ENCODE results near the gene ANO6.

ANO6 gene

DNA sequence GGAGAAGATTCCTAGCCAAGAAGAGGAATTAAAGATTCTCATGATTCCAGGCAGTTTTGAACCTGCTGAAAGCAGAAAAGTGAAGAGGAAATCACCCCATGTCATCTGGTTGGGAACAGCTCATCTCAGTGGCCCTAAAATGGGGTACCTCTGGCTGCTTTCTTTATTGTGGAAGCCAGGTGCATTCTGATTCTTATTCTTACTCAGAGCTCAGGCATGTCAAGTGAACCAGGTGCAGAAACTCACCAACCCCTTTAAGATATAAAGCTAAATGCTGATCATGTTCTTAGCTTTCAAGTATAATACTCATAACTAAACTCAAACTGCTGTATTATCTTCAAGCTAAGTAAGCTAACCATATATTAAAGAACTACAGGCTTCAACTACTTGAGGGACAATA lies 259.7 kb downstream of the ANO6 start:
- Mint-ChIP-seq H3K9me3 (peaks cover 5% of the 10 kb centered on the region), H3K36me3 (ENCODE audit: low read depth) (no peaks in the 10 kb centered on the region), H3K27me3 (ENCODE audit: low read depth) (no peaks in the 10 kb centered on the region), H3K4me3 (no peak overlapping the region), H3K27ac (no peak overlapping the region), H3K4me1 (no peaks in the 10 kb centered on the region)
- TF ChIP-seq, protein P1, sequence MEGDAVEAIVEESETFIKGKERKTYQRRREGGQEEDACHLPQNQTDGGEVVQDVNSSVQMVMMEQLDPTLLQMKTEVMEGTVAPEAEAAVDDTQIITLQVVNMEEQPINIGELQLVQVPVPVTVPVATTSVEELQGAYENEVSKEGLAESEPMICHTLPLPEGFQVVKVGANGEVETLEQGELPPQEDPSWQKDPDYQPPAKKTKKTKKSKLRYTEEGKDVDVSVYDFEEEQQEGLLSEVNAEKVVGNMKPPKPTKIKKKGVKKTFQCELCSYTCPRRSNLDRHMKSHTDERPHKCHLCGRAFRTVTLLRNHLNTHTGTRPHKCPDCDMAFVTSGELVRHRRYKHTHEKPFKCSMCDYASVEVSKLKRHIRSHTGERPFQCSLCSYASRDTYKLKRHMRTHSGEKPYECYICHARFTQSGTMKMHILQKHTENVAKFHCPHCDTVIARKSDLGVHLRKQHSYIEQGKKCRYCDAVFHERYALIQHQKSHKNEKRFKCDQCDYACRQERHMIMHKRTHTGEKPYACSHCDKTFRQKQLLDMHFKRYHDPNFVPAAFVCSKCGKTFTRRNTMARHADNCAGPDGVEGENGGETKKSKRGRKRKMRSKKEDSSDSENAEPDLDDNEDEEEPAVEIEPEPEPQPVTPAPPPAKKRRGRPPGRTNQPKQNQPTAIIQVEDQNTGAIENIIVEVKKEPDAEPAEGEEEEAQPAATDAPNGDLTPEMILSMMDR (IDR thresholded peaks at IDR 0.05; ENCODE audit: unreplicated experiment in 3 of 3): no peak

DNA sequence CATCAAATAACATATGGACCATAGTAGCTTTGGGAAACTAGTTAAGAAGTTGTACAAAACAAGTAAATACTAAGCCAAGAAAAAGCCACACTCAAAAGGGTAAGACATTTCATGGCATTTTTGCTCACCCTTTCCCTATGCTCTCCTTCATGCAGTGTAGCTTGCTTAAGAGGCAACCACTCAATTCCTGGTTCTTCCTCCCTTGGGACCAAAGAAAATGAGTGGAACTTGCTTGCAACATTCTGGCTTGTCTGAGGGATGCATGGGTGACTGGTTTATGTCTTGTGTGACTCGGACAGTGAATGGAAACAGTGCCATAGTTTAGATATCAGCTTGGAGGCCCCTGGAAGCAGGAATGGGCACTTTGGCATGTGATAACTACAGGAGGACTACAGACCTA lies 261.6 kb downstream of the ANO6 start:
- H3K36me3 Mint-ChIP-seq (ENCODE audit: low read depth): no peaks in the 10 kb centered on the region
- no peak overlapping the region for H3K27ac Mint-ChIP-seq
- H3K9me3 Mint-ChIP-seq: peaks cover 6% of the 10 kb centered on the region
- TF ChIP-seq, protein P1 (IDR thresholded peaks at IDR 0.05; ENCODE audit: unreplicated experiment in 3 of 3): no peak
- no peaks in the 10 kb centered on the region for H3K4me1 Mint-ChIP-seq
- H3K4me3 Mint-ChIP-seq: no peak overlapping the region
- H3K27me3 Mint-ChIP-seq (ENCODE audit: low read depth): no peaks in the 10 kb centered on the region

- no peaks in the 10 kb centered on the region for H3K27me3 Mint-ChIP-seq (ENCODE audit: low read depth)
- no peaks in the 10 kb centered on the region for H3K4me1 Mint-ChIP-seq
- H3K27ac Mint-ChIP-seq: no peak overlapping the region
- peaks cover 6% of the 10 kb centered on the region for H3K9me3 Mint-ChIP-seq
- no peak overlapping the region for H3K4me3 Mint-ChIP-seq
- H3K36me3 Mint-ChIP-seq (ENCODE audit: low read depth): no peaks in the 10 kb centered on the region
- TF ChIP-seq, protein P1 (IDR thresholded peaks at IDR 0.05; ENCODE audit: unreplicated experiment in 3 of 3): no peak
Measured at GRCh38 chr12:45478931-45479330, 263.0 kb downstream of the ANO6 start.

DNA sequence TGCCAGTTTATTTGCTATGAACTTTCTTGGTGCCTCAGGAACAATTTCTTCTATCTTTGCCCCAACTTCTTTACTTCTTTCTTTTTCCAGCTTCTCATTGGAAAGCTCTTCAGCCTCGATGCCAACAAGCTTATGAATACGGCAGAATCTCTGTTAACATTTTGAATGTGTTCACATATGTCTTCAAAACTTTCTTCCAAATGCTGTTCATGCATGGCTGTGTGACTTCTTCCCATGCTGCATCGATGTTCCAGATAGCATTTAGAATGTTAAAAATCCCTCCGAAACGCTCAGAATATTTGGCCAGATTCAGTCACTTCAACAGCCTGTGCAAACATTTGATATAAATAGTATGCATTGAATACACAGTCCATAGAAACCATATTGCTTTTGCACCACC lies 265.9 kb downstream of the ANO6 start:
- TF ChIP-seq, protein P1 (IDR thresholded peaks at IDR 0.05; ENCODE audit: unreplicated experiment in 3 of 3): no peak
- Mint-ChIP-seq H3K27me3 (ENCODE audit: low read depth) (no peaks in the 10 kb centered on the region), H3K27ac (no peak overlapping the region), H3K9me3 (peaks cover 6% of the 10 kb centered on the region), H3K4me1 (no peaks in the 10 kb centered on the region), H3K36me3 (ENCODE audit: low read depth) (no peaks in the 10 kb centered on the region), H3K4me3 (no peak overlapping the region)

- Mint-ChIP-seq H3K9me3 (peaks cover 3% of the 10 kb centered on the region), H3K4me3 (no peak overlapping the region)
- TF ChIP-seq, protein P1 (IDR thresholded peaks at IDR 0.05; ENCODE audit: unreplicated experiment in 3 of 3): no peak
Measured at GRCh38 chr12:45483571-45483970, 267.7 kb downstream of the ANO6 start.

More at GRCh38 chr12:45483571-45483970, 267.7 kb downstream of the ANO6 start:
- Mint-ChIP-seq H3K4me1 (no peaks in the 10 kb centered on the region), H3K27me3 (ENCODE audit: low read depth) (no peaks in the 10 kb centered on the region), H3K27ac (no peak overlapping the region), H3K36me3 (ENCODE audit: low read depth) (no peaks in the 10 kb centered on the region)
